Measurements from ENCODE around the gene SPOCD1.

Gene SPOCD1

DNA sequence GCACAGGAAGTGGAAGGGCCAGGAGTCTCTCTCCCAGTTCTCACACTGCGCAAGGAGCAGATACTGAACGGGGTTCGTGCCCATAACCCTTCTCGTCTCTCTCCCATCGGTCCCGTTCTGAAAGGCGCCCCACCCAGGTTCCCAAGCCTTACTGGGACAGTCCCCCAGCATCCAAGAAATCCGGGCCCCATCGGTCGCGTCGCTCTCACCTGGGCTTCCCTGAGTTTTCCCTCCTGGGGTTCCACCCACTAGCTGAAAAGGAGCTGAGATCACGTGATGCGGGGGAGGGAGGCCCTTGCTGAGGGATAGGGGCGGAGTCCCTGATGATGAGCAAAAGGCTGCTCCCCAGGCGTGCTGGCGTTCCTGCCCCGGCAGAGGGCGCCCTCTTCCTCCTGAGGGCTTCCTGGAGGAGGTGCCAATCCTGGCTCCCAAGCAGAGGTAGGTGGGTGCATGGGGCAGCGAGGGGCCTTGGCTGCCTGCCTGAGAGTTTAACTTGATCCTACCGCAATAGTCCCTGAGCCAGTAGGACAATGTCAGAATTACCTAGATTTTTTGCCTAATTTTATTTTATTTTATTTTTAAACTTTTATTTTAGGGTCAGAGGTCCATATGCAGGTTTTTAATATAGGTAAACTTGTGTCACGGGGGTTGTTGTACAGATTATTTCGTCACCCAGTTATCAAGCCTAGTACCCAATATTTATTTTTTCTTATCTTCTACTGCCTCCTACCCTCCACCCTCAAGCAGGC lies at the start of gene SPOCD1:
TSS of gene SPOCD1 (minus strand) at position 271 of the 749 bp plus-strand sequence. CDS start 689 bp downstream, outside the sequence.
- DNase-seq, result peak; percentile 82 to 86

DNA sequence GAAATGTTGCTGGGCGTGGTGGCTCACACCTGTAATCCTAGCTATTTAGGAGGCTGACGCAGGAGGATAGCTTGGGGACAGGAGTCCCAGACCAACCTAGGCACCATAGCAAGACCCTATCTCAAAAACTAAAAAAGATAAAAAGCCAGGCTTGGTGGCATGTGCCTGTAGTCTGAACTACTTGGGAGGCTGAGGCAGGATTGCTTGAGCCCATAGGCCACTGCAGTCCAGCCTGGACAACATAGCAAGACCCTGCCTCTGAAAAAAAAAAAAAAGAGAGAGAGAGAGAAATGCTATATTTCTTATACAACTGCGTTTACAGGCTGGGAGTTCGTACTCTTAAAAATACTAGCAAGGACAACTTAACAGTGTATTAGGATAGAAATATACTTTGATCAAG lies 46.2 kb upstream of the SPOCD1 start:
- no peak for DNase-seq

DNA sequence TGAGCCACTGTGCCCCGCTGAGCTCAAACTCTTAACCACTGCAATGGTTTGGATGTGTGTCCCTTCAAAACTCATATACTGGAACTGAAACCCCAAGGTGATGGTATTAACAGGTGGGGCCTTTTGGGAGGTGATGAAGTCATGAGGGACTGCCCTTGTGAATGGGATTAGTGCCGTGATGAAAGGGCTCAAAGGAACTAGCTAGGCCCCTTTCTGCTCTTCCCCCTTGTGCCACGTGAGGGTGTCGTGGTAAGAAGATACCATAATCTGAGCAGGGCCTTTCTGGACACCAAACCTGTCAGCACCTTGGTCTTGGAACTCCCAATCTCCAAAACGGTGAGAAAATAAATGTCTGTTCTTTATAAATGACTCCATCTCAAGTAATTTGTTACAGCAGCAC lies 45.5 kb upstream of the SPOCD1 start:
- DNase-seq, result peak in 1 of 2 donors; percentile 2

DNA sequence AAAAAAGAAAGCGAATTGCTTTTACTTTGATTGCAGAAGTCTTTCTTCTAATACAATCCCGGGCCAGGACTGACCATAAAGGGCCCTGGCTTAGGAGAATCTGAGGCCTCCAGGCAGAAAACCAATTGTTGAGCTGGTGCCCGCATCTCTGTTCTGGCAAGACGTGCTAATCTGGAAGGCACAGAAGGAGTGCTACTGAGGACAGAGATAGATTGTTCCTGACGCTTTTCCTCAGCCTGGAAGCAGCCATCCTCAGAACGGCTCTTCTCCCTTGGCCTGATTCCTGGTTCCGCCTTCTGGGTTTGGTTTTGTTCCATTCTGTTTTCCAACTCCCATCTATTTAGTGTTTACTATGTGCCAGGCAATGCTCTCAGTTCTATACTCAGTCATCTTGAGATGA lies 44.8 kb upstream of the SPOCD1 start:
- DNase-seq, result no peak

DNA sequence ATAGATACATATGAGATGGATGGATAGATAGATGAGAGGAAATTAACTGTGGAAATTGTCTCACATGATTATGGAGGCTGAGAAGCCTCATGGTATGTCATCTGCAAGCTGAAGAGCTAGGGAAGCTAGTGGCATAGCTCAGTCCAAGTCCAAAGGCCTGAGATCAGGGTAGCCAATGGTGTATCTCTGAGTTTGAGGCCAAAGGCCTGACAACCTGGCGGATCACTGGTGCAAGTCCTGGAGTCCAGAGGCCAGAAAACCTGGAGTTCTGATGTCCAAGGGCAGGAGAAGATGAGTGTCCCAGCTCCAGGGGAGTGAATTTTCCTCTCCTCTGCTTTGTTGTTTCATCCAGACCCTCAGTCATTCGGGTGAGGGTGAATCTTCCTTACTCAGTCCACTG lies 43.9 kb upstream of the SPOCD1 start:
- no peak for DNase-seq

DNA sequence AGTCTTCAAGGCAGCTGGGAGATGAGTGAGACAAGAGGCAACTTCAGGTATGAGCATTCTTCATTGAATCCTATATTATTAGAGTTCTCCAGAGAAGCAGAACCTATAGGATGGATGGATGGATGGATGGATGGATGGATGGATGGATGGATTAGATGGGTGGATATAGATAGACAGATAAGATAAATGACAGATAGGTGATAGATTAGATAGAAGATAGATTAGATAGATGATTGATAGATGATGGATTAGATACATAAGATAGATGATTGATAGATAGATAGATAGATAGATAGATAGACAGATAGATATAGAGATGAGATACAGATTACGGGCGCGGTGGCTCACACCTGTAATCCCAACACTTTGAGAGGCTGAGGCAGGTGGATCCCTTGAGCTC lies 43.2 kb upstream of the SPOCD1 start:
- no peak for DNase-seq

DNA sequence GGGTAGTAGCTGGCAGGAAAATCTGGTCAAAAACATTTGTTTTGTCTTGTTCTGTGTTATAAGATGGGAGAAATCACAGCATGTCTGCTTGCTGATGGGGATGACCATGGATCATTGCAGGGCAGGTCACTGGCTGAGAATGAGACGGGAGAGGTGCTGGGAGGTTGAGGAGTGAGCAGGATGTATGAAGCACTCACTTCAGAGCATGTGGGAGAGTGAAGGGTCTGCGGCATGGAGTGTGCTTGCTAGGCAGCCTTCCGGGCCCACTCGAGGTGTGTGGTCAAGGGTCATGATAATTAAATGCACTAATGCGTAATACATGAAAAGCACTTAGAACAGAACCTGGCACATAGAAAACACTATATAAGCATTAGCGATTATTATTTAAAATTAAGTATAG lies 42.0 kb upstream of the SPOCD1 start:
- DNase-seq, result no peak

DNA sequence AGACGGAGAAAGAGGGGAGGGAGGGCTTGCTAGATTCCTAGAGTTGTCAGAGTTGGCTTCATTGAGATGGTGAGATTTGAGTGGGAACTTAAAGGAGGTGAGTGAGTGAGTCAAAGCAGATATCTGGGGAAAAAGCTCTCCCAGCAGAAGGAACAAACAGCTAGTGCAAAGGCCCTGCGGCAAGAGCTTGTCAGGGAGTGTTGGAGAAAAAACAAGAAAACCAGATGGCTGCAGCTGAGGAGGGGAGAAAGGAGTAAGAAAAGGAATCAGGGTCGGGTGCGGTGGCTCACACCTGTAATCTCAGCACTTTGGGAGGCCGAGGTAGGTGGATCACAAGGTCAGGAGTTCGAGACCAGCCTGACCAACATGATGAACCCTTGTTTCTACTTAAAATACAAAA lies 40.3 kb upstream of the SPOCD1 start:
- DNase-seq, result no peak

DNA sequence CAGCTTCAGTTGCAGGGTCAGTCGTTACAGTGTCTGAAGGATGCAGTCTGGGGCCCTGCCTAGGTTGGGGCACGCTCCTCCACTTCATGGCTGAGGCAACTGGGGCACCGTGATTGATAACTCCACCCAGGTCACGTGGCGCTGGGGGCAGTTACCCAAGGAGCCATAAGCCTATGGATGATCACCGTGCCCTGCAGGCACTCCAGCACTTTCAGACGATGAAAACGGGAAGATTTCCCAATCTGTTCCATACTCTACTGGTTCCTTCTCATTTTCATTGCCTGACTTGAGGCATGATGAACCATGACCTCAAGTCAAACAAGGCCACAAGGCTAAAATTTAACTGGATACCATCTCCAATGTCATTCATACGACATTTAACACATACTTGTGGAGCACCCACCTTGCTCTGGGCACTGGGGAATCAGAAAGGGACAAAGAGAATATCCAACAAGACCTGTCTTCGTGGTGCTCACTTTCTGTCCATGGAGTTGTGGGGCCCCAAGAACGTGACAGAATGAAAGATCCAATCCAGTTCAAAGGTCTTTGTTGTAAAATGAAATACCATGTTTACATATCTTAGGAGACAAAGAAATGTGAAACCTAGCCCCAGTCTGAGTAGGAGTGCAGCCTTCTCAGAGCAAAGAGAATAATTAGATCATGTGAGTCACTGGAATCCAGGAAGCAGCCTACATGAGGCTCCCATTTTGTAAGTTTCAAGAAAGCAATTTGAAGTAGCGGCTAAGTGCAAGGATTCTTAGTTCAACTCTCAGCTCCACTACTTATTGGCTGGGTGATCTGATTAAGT lies 39.4 kb upstream of the SPOCD1 start:
- DNase-seq, result no peak

DNA sequence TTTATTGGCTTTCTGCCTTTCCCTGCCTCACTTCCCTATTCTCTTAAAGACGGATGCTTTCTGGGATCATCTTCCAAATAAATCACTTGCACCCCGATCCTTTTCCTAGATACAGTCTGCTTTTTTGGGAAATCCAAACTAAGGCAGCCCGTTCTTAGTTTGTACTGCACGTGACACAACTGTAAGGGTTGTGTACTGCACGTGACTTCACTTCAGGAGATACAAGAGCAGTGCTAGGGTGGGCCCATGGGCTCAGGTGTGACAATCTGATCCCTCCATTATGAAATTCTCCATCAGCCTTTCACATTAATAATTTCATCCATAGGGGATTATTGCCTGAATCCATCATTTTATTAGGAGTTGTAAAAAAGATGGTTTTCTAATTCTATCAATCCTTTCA lies 33.8 kb upstream of the SPOCD1 start:
- DNase-seq, result no peak

DNA sequence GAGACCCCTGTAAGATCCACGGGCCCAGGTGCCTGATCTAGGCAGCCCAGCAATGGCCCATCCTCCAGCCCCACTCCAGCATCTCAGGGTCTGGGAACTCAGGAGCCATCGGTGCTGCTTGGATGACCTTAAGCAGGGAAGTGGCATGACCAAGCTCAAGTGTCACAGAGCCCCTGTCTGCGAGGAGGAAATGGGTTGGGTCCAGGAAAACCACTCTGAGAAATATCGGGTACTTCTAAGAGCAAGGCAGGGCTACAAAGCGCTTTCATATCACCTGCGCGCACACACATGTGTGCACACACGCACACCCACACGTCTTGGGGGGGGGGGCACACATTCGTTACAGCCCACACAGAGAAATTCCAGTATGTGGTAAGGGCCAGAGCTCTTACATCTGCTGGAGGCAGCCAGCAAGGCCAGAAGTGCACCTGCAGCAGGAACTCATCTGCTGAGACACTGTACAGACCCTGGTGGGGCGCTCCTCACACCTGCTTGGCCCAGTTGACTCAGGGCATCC lies 32.6 kb upstream of the SPOCD1 start:
- peak; percentile 39 to 56 for DNase-seq

DNA sequence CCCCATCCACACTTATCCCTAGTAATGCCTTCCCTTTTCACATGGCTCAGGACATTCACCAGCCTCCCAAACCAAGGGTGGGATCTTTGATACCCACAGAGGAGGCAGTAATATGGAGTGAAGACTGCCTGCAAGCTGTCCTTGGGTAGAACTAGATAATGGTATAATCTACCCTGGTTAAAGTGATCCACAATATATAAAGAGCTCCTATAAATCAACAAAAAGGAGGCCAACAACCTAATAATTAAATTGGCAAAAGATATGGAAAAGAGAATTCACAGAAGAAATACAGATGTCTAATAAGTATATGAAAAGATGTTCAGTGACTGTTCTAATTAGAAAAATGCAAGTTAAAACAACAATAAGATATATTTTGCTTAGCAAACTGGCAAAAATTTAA lies 30.7 kb upstream of the SPOCD1 start:
- no peak for DNase-seq

DNA sequence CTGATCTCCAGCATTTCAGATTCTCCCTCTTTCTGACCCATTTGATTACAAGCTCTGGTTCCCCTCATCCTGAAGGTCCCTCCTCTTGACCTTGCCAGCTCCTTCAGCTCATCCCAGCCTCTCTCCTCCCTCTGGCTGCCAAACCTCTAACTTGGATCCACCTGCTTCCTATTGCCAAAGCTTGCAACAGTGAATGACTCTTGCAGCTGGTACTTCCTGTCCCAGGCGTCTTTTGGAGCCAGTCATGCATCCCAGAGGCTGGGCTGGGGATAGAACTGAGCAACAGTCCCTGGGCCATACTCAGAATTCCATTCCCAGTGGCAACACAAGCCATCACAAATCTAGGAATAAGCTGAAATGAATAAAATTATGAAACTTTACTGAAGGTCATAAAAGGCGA lies 27.7 kb upstream of the SPOCD1 start:
- DNase-seq, result peak in 1 of 2 donors; percentile 3

DNA sequence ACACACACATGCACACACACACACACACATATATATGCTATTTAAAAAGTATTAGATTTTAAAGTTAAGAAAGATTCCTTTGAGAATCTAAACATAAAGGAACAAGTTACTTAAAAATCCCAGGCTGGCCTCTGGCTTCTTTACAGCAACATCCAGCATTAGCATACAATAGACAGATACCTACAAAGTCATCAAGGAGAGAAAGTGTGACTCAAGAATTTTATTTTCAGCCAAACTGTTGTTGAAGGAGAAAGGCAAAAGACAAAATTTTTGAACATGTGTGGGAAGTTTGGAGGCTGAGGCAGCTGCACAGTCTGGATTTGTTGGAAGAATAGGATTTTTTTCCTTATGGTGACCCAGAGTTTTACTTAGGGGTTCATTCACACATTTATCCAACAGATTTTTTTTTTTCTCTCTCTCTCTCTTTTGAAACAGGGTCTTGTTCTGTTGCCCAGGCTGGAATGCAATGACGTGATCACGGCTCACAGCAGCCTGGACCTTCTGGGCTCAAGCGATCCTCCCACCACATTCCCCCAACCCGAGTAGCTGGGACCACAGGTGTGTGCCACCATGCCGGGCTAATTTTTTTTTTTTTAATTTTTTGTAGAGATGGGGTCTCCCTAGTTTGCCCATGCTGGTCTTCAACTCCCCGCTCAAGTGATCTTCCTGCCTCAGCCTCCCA lies 24.0 kb upstream of the SPOCD1 start:
- DNase-seq, result no peak

DNA sequence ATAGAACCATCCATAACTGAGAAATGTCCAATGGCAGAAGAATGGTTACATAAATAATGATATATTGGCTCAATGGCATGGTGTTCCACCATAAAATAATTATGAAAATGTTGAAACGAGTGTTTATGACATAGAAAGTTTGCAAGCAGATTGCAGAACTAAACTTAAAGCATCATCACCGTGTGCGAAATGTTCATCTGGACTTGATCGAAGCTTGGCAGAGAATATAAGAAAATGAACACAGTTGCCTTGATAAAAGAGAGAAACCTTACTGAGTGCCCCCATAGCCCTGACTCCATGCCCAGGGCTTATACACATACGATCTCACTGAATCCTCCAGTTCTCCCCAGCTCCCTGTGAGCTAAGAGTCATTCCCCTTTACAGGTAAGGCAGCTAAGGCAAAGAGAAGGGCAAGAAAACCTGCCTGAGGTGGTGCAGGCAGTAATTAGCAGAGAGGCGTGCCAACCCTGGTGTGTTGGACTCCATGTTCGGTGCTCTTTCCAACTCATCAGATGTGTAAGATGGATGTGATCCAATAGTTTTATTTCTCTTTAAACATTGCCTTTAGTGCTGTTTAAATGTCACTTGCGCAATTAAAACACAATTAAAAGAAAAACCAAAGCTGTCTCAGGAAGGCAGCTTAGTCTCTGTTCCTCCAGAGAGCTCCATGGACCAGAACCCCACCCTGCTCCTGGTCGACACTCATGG lies 21.8 kb upstream of the SPOCD1 start:
- no peak for DNase-seq

DNA sequence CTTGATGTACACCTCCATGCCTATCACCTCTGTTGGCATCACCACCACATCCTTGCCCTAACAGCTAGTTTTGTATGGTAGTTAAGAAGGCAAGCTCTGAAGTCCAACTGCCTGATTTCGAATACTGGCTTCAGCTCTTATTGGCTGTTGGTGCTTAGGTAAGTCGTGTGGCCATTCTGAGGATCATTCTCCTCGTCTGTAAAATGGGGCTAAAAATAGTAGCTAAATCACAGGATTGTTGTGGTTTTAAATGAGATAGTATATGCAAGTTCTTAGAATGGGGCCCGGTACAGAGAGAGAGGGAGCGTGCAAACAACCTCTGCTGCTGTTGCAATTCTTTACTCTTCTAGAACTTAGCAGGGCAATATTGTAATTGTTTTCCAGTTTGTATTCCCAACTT lies 20.8 kb upstream of the SPOCD1 start:
- no peak for DNase-seq

DNA sequence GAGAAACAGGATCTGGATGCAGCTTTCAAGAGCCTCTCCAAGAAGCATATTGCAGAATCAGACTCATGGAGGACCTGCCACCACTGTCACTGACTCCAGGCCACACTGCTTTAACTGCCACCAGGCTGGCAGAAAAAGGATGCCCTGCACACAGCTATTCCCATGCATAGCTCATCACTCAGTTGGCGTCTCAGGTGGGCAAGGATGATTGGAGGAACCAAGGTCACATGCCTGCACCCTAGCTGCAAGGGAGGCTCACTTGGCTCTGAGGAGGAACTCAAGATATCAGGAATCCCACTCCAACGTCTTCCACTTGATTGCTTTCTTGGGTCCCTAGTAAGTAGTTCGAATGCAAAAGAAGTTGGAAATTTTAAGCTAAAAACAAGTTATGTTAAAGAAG lies 19.6 kb upstream of the SPOCD1 start:
- DNase-seq, result no peak

DNA sequence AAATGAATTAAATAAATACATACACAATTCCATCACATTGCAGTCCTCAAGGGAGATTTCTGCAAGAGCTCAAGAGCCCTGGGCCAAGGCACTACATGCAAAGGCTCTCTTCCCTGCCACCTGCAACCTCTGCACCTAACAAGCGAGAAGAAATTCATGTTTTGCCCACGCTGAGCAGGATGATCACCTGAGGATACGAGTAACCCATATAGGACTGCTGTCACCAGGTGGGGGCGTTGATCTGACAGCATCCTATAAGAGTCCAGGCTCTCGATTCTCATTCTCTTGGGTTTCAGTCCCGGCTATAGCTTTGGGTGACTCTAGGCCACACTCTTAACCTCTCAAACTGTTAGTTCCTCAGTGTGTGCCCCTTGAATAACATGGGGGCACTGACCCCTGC lies 18.7 kb upstream of the SPOCD1 start:
- peak in 1 of 2 donors; percentile 31 for DNase-seq

DNA sequence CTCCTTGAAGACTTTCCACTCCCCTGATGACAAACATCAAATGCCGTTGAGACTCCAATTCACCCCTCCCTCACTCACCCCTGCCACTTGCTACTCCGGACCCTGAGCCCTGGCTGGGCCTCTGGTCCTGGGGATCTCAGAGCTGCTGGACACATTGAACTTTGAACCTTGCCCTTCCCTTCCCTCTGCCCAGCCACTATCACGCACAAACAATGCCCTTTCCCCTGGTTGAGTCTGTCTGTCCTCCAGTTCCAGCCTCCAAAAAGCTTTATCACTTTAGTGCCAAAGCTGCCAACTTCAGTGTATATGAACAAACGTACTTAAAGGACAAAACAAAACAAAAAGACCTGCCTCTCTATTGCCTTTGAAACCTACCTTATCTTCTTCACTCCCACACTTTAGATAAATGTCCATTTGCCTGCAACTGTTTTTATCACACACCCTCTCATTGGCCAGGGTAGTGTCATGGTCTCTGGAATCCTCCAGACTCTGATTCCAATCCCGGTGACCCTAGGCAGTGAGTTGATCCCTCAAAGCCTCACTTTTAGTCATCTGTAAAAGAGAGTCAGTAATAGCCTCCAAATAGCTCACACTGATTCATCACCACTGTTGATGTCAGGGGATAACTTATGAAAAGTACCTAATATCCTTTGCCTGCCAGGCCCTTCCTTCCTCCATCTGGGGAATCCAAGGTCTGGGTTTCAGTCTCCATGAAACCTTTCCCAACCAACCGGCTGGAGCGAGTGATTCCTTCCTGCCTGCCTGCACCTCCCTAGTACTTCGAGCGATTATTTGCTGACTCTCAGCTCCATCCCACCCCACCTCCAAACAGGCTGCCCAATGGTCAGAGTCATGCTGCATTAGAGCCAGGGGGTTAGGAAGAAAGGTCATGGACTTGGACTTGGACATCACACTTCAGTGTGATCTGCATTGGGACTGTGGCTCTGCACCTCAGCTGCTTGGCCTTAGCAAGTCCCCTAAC lies 15.9 kb upstream of the SPOCD1 start:
- no peak for DNase-seq

DNA sequence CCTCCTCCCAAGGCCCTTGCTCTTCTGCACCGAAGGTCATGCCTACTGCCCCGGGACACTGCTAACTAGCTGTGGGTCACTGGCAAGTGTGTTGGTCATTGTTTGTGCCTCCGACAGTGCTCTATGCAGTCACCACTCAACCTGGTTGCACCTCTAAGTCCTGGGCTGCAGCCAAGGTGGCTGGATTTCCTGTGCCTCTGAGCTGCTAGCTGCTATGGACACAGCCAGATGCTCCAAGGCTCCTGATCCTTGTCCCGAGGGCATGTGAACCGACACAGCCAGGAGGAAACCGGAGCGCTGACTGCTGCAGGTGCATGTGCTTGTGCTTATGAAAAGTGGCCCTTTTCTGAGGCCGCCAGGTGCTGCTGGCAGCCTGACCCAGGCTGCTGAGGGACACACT lies 14.7 kb upstream of the SPOCD1 start:
- DNase-seq, result no peak

DNA sequence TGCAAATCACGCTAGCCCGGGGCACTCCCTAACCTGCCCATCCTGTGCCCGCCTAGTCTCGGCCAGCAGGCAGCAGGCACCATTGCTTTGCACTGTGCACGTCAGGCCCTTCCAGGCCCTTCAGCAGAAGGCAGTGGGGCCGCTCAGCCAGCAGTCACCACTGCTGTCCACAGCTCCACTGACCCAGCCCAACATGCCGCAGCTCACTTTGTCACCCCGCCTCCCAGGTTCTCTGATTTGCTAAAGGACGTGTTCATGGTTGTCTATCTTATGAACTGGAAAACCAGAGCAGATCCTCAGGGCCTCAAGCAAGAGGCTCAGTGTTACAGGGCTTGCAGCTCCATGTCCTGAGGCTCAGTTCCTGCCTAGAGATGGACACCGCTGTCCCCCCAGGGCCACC lies 14.2 kb upstream of the SPOCD1 start:
- no peak for DNase-seq

Data from CD4-positive, alpha-beta T cell treated with Interleukin-1 beta for 1 hour (primary cell).